ENCODE results near the gene C20orf204. TPM values are rescaled to one million over a fixed set of nuclear protein-coding genes. Genes with fewer than 3 reads are reported as not detected.
"Not testable (repeated sequence)": the region's sequence is repeated elsewhere in the genome, so short reads cannot be mapped to it uniquely, and the experiment has no call there.

The C20orf204 gene
- total RNA-seq, 2 donors from 2014 or later = 4.0 to 4.1 TPM

DNA sequence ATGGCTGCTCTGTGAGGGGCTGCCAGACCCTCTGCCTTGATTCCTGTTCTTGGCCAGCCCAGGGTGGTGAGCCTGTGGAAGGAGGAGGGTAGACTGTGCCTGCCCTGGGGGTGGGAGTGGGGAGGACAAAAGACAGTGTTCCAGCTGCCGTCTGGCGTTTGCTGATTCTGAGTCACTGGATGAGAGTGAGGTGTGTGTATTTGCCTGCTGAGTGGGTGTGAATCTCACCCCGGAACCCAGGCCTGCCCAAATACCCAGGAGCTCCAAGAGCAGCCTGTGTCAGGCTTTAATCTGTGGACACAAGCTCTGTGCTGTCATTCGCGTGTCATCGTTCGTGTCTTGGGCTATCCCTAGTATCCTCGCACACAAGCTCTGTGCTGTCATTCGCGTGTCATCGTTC is 50.8 kb downstream of the C20orf204 start:
- no peak overlapping the region for H3K4me3 Mint-ChIP-seq
- no peak for DNase-seq
- Histone ChIP-seq H3K9ac (ENCODE audit: extremely low read depth, low read length, poor library complexity, severe bottlenecking) (no peak overlapping the region), H3K36me3 (ENCODE audit: control insufficient read depth, insufficient read depth, low read length) (no peaks in the 10 kb centered on the region), H3K4me1 (ENCODE audit: control insufficient read depth, insufficient read depth, low read length) (no peaks in the 10 kb centered on the region), H3K9me3 (ENCODE audit: control insufficient read depth, low read length) (no peaks in the 10 kb centered on the region), H3K27ac (ENCODE audit: low read depth, low read length) (no peak overlapping the region), H3K27me3 (ENCODE audit: control insufficient read depth, insufficient read depth, low read length, poor library complexity, severe bottlenecking) (peaks cover 51% of the 10 kb centered on the region), H3K4me3 (ENCODE audit: low read length) (no peak overlapping the region)
- peaks cover 52% of the 10 kb centered on the region for H3K27me3 Mint-ChIP-seq (ENCODE audit: insufficient read depth)
- H3K27ac Mint-ChIP-seq = no peak overlapping the region
- 74 to 85% methylated on average over 3 to 5 of the region's 11 CpGs for WGBS, 2 experiments (ENCODE audit: insufficient coverage in 1 of 2, insufficient read length in 1 of 2)
- H3K4me1 Mint-ChIP-seq = peaks cover 9% of the 10 kb centered on the region
- no peaks in the 10 kb centered on the region for H3K9me3 Mint-ChIP-seq
- TF ChIP-seq, protein P1, sequence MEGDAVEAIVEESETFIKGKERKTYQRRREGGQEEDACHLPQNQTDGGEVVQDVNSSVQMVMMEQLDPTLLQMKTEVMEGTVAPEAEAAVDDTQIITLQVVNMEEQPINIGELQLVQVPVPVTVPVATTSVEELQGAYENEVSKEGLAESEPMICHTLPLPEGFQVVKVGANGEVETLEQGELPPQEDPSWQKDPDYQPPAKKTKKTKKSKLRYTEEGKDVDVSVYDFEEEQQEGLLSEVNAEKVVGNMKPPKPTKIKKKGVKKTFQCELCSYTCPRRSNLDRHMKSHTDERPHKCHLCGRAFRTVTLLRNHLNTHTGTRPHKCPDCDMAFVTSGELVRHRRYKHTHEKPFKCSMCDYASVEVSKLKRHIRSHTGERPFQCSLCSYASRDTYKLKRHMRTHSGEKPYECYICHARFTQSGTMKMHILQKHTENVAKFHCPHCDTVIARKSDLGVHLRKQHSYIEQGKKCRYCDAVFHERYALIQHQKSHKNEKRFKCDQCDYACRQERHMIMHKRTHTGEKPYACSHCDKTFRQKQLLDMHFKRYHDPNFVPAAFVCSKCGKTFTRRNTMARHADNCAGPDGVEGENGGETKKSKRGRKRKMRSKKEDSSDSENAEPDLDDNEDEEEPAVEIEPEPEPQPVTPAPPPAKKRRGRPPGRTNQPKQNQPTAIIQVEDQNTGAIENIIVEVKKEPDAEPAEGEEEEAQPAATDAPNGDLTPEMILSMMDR (conservative IDR thresholded peaks at IDR 0.05) = no peak
- H3K36me3 Mint-ChIP-seq (ENCODE audit: low read depth) = no peaks in the 10 kb centered on the region

DNA sequence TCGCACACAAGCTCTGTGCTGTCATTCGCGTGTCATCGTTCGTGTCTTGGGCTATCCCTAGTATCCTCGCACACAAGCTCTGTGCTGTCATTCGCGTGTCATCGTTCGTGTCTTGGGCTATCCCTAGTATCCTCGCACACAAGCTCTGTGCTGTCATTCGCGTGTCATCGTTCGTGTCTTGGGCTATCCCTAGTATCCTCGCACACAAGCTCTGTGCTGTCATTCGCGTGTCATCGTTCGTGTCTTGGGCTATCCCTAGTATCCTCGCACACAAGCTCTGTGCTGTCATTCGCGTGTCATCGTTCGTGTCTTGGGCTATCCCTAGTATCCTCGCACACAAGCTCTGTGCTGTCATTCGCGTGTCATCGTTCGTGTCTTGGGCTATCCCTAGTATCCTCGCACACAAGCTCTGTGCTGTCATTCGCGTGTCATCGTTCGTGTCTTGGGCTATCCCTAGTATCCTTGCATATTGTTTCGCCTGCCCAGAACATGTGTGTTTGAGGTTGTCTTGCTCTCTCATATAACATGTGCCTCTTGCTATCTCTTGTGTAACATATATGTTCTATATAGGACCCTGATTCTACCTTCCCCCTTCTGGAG is 51.3 kb downstream of the C20orf204 start:
- not testable (repeated sequence) for H3K4me1 ChIP-seq (ENCODE audit: control insufficient read depth, insufficient read depth, low read length); H3K36me3 Mint-ChIP-seq (ENCODE audit: low read depth); DNase-seq; H3K27ac Mint-ChIP-seq; H3K27ac ChIP-seq (ENCODE audit: low read depth, low read length); H3K9ac ChIP-seq (ENCODE audit: extremely low read depth, low read length, poor library complexity, severe bottlenecking); H3K9me3 ChIP-seq (ENCODE audit: control insufficient read depth, low read length); H3K4me3 ChIP-seq (ENCODE audit: low read length); H3K36me3 ChIP-seq (ENCODE audit: control insufficient read depth, insufficient read depth, low read length); H3K9me3 Mint-ChIP-seq; H3K4me3 Mint-ChIP-seq; H3K4me1 Mint-ChIP-seq
- 100% methylated on average over 5 of the region's 36 CpGs; no CpG with 5 or more reads in 1 of the 2 experiments for WGBS, 2 experiments (ENCODE audit: insufficient coverage in 1 of 2, insufficient read length in 1 of 2)
- H3K27me3 ChIP-seq (ENCODE audit: control insufficient read depth, insufficient read depth, low read length, poor library complexity, severe bottlenecking) = peaks cover 51% of the 10 kb centered on the region
- H3K27me3 Mint-ChIP-seq (ENCODE audit: insufficient read depth) = peaks cover 46% of the 10 kb centered on the region

DNA sequence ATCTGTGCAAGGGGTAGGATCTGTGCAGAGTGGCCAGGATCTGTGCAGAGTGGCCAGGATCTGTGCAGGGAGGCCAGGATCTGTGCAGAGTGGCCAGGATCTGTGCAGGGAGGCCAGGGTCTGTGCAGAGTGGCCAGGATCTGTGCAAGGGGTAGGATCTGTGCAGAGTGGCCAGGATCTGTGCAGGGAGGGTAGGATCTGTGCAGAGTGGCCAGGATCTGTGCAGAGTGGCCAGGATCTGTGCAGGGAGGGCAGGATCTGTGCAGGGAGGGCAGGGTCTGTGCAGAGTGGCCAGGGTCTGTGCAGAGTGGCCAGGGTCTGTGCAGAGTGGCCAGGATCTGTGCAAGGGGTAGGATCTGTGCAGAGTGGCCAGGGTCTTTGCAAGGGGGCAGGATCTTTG is 52.6 kb downstream of the C20orf204 start:
- H3K4me3 ChIP-seq (ENCODE audit: low read length); H3K4me1 ChIP-seq (ENCODE audit: control insufficient read depth, insufficient read depth, low read length); H3K9me3 ChIP-seq (ENCODE audit: control insufficient read depth, low read length); H3K4me3 Mint-ChIP-seq; H3K36me3 ChIP-seq (ENCODE audit: control insufficient read depth, insufficient read depth, low read length); H3K36me3 Mint-ChIP-seq (ENCODE audit: low read depth); DNase-seq; H3K9me3 Mint-ChIP-seq; H3K27ac ChIP-seq (ENCODE audit: low read depth, low read length); H3K9ac ChIP-seq (ENCODE audit: extremely low read depth, low read length, poor library complexity, severe bottlenecking); H3K27ac Mint-ChIP-seq; H3K4me1 Mint-ChIP-seq: not testable (repeated sequence)
- peaks cover 39% of the 10 kb centered on the region for H3K27me3 Mint-ChIP-seq (ENCODE audit: insufficient read depth)
- H3K27me3 ChIP-seq (ENCODE audit: control insufficient read depth, insufficient read depth, low read length, poor library complexity, severe bottlenecking) = peaks cover 42% of the 10 kb centered on the region

Small RNA genes lying within 50 kb of the gene (microRNA-seq; reads per million reads assigned to microRNA genes)
- not detected for gene MIR6813 (ENCODE audit: borderline microRNAs expressed)

Other genes starting within 250 kb of the C20orf204 start
- 10 to 100 TPM; 24.9 to 25.9 TPM for gene ZBTB46, start 204.9 kb upstream of the C20orf204 start, total RNA-seq
- not detected for gene ABHD16B, start 174.7 kb upstream of the C20orf204 start, total RNA-seq
- gene TPD52L2, start 170.9 kb upstream of the C20orf204 start, total RNA-seq = 10 to 100 TPM; 68.3 to 85.2 TPM
- 10 to 100 TPM; 25.8 to 26.8 TPM for gene DNAJC5, start 141.1 kb upstream of the C20orf204 start, total RNA-seq
- gene UCKL1, start 79.8 kb upstream of the C20orf204 start, total RNA-seq = 10 to 100 TPM; 36.5 to 47.8 TPM
- 10 to 100 TPM; 23.7 to 26.8 TPM for gene ZNF512B, start 66.3 kb upstream of the C20orf204 start, total RNA-seq
- 1 to 10 TPM; 5.6 to 6.0 TPM for gene SAMD10, start 56.5 kb upstream of the C20orf204 start, total RNA-seq
- 10 to 100 TPM; 73.3 to 73.9 TPM for gene PRPF6, start 55.0 kb upstream of the C20orf204 start, total RNA-seq
- gene SOX18, start 13.5 kb downstream of the C20orf204 start, total RNA-seq = 1 to 10 TPM; 2.3 to 2.8 TPM
- 100 to 1,000 TPM in 1 of 2 donors, 10 to 100 TPM in 1; 64.3 to 110 TPM for gene TCEA2, start 27.0 kb downstream of the C20orf204 start, total RNA-seq
- 10 to 100 TPM; 14.6 to 15.8 TPM for gene RGS19, start 43.3 kb downstream of the C20orf204 start, total RNA-seq
- gene OPRL1, start 43.9 kb downstream of the C20orf204 start, total RNA-seq = 1 to 10 TPM; 4.1 to 5.5 TPM
- gene LKAAEAR1, start 48.2 kb downstream of the C20orf204 start, total RNA-seq = not detected
- gene NPBWR2, start 71.4 kb downstream of the C20orf204 start, total RNA-seq = not detected
- gene MYT1, start 128.3 kb downstream of the C20orf204 start, total RNA-seq = 1 to 10 TPM; 2.4 to 4.5 TPM
- 100 to 1,000 TPM; 145 to 158 TPM for gene PCMTD2, start 219.6 kb downstream of the C20orf204 start, total RNA-seq